HL-60 (cell line): ENCODE data around the gene HYOU1.

Experiments used
- DNase-seq, 2 experiments: peaks; one replicate each; pipeline ENCODE4 v3.0.0-alpha.2; 2010 to 2020; ENCODE audit warnings: low read depth in 1 of 2, low spot score in 1 of 2
- H3K27ac ChIP-seq: fragments of 250-450 bp; sonication (Bioruptor Pico); replicated peaks from 2 replicates; pipeline ENCODE4 v1.5.1; 2020; ENCODE audit warnings: mild to moderate bottlenecking, moderate library complexity
- H3K27me3 ChIP-seq: fragments of 250-450 bp; sonication (Bioruptor Pico); 2 replicates; pipeline ENCODE4 v1.5.1; 2021; ENCODE audit warnings: mild to moderate bottlenecking, moderate library complexity; ENCODE audit not compliant: insufficient read depth, poor library complexity, severe bottlenecking
- H3K4me3 ChIP-seq: replicated peaks from 2 replicates; pipeline ENCODE4 v1.5.1; 2011; ENCODE audit warnings: mild to moderate bottlenecking, control low read depth, low read length; ENCODE audit not compliant: insufficient read depth
- CTCF ChIP-seq: IDR thresholded peaks from one replicate; pipeline ENCODE4 v1.5.1; 2011; ENCODE audit warnings: low read length, control low read depth, inconsistent platforms; ENCODE audit not compliant: insufficient read depth
- GABPA ChIP-seq: IDR thresholded peaks from 2 replicates; pipeline ENCODE4 v1.6.1; 2012; ENCODE audit warnings: low read depth
- POLR2AphosphoS5 ChIP-seq: IDR thresholded peaks from 2 replicates; pipeline ENCODE4 v1.6.1; 2012; ENCODE audit warnings: low read depth
- REST ChIP-seq: IDR thresholded peaks from 2 replicates; pipeline ENCODE4 v1.6.1; 2012; ENCODE audit warnings: low read depth; ENCODE audit not compliant: insufficient replicate concordance
- SPI1 ChIP-seq: IDR thresholded peaks from 2 replicates; pipeline ENCODE4 v1.6.1; 2012; ENCODE audit warnings: low read depth, mild to moderate bottlenecking, borderline replicate concordance

The HYOU1 gene

GRCh38 chr11:119089319-119089718, 32.3 kb upstream of the HYOU1 start:
- DNase-seq = no peak
- Histone ChIP-seq H3K27me3 (no peaks in the 10 kb centered on the region), H3K27ac (no peak overlapping the region)

GRCh38 chr11:119088406-119088805, 31.4 kb upstream of the HYOU1 start:
- H3K4me3 ChIP-seq = no peak overlapping the region
- DNase-seq = no peak
- TF ChIP-seq CTCF (no peak), REST (no peak), GABPA (no peak), SPI1 (no peak), POLR2AphosphoS5 (no peak)
- no peaks in the 10 kb centered on the region for H3K27me3 ChIP-seq
- no peak overlapping the region for H3K27ac ChIP-seq

More at GRCh38 chr11:119089319-119089718, 32.3 kb upstream of the HYOU1 start:
- no peak for TF ChIP-seq CTCF
- TF ChIP-seq REST = no peak
- no peak for TF ChIP-seq SPI1
- TF ChIP-seq POLR2AphosphoS5 = no peak
- no peak for TF ChIP-seq GABPA
- no peak overlapping the region for H3K4me3 ChIP-seq

- Histone ChIP-seq H3K4me3 (no peak overlapping the region), H3K27me3 (no peaks in the 10 kb centered on the region), H3K27ac (no peak overlapping the region)
- DNase-seq = peak in 1 of 2 experiments; percentile 56
- TF ChIP-seq POLR2AphosphoS5 (peak; percentile 74; the same call in 1 of the 2 replicates), GABPA (no peak), REST (no peak), SPI1 (no peak), CTCF (no peak)
These were observed 30.8 kb upstream of the HYOU1 start for GRCh38 chr11:119087747-119088241.
